DND-41 (cell line): ENCODE data around the gene DLK1.

Experiments
- EZH2 ChIP-seq: IDR thresholded peaks from 3 replicates; pipeline ENCODE4 v1.6.1; 2012; ENCODE audit warnings: borderline replicate concordance, low read depth, mild to moderate bottlenecking, moderate library complexity, low read length, inconsistent platforms; ENCODE audit not compliant: severe bottlenecking
- TF ChIP-seq, protein P1 (sequence below): IDR thresholded peaks from 2 replicates; pipeline ENCODE4 v1.5.1; 2012; ENCODE audit warnings: borderline replicate concordance, low read length, moderate library complexity, mild to moderate bottlenecking; ENCODE audit not compliant: poor library complexity, severe bottlenecking; ENCODE audit errors: extremely low read depth

GRCh38 chr14:100726550-100727085 lies at the start of gene DLK1:
- TF ChIP-seq, protein P1, sequence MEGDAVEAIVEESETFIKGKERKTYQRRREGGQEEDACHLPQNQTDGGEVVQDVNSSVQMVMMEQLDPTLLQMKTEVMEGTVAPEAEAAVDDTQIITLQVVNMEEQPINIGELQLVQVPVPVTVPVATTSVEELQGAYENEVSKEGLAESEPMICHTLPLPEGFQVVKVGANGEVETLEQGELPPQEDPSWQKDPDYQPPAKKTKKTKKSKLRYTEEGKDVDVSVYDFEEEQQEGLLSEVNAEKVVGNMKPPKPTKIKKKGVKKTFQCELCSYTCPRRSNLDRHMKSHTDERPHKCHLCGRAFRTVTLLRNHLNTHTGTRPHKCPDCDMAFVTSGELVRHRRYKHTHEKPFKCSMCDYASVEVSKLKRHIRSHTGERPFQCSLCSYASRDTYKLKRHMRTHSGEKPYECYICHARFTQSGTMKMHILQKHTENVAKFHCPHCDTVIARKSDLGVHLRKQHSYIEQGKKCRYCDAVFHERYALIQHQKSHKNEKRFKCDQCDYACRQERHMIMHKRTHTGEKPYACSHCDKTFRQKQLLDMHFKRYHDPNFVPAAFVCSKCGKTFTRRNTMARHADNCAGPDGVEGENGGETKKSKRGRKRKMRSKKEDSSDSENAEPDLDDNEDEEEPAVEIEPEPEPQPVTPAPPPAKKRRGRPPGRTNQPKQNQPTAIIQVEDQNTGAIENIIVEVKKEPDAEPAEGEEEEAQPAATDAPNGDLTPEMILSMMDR: no peak
- TF ChIP-seq EZH2: no peak
